Endodermal cell (in vitro differentiated cells): ENCODE measurements around the gene SYNGR1. TPM values are rescaled to one million over a fixed set of nuclear protein-coding genes. Genes with fewer than 3 reads are reported as not detected.

ENCODE experiments used
- DNase-seq: peaks from one replicate; pipeline ENCODE4 v3.0.0-alpha.2; 2017
- H3K27ac ChIP-seq: 2 replicates; pipeline ENCODE4 v1.5.1; 2013; ENCODE audit warnings: mild to moderate bottlenecking, low read depth, low read length, moderate library complexity
- H3K27me3 ChIP-seq: 2 replicates; pipeline ENCODE4 v1.6.1; 2013; ENCODE audit warnings: mild to moderate bottlenecking, low read length, moderate library complexity; ENCODE audit not compliant: insufficient read depth, control insufficient read depth, poor library complexity, severe bottlenecking
- H3K36me3 ChIP-seq: 2 replicates; pipeline ENCODE4 v1.7.0; 2013; ENCODE audit warnings: mild to moderate bottlenecking, low read length, moderate library complexity; ENCODE audit not compliant: control insufficient read depth, insufficient read depth
- H3K4me1 ChIP-seq: one replicate; pipeline ENCODE4 v1.7.0; 2013; ENCODE audit warnings: low read length; ENCODE audit not compliant: control insufficient read depth, insufficient read depth
- H3K4me3 ChIP-seq: 2 replicates; pipeline ENCODE4 v1.5.1; 2013; ENCODE audit warnings: mild to moderate bottlenecking, low read length, moderate library complexity
- H3K9ac ChIP-seq: 2 replicates; pipeline ENCODE4 v1.6.1; 2013; ENCODE audit warnings: mild to moderate bottlenecking, low read length, moderate library complexity; ENCODE audit not compliant: poor library complexity, severe bottlenecking; ENCODE audit errors: extremely low read depth
- H3K9me3 ChIP-seq: 2 replicates; pipeline ENCODE4 v1.6.1; 2013; ENCODE audit warnings: mild to moderate bottlenecking, low read length, moderate library complexity; ENCODE audit not compliant: control insufficient read depth
- H3K27ac Mint-ChIP-seq: 2 replicates; pipeline ENCODE4 v1.8.0; 2020; ENCODE audit warnings: mixed read lengths
- H3K27me3 Mint-ChIP-seq: 2 replicates; pipeline ENCODE4 v1.8.0; 2021; ENCODE audit warnings: mild to moderate bottlenecking, mixed read lengths; ENCODE audit not compliant: insufficient read depth
- H3K36me3 Mint-ChIP-seq: 2 replicates; pipeline ENCODE4 v1.8.0; 2020; ENCODE audit warnings: low read depth, mixed read lengths
- H3K4me1 Mint-ChIP-seq: 2 replicates; pipeline ENCODE4 v1.8.0; 2020; ENCODE audit warnings: mixed read lengths
- H3K4me3 Mint-ChIP-seq: 2 replicates; pipeline ENCODE4 v1.8.0; 2020; ENCODE audit warnings: mild to moderate bottlenecking, moderate library complexity, mixed read lengths
- H3K9me3 Mint-ChIP-seq: 2 replicates; pipeline ENCODE4 v1.8.0; 2020; ENCODE audit warnings: mild to moderate bottlenecking, mixed read lengths
- WGBS, 2 experiments: methylation state at CpG; one replicate each; pipeline versions ENCODE4 v1.1.5 to v1.1.7; 2013; ENCODE audit warnings: missing lambda C conversion rate in 2 of 2, mixed read lengths in 1 of 2; ENCODE audit not compliant: insufficient coverage in 1 of 2, insufficient read length in 1 of 2; 5-methylcytosine and 5-hydroxymethylcytosine counted together
- total RNA-seq, 2 donors: library from RNA; stranded (reverse); fragmentation: NEBNext Ultra II Directional in 1 of 2; extraction: Animal tissue kit (Norgen Biotek cat#: 25700) in 1 of 2; gene quantifications; 2 replicates in 1 of 2; 3 replicates in 1 of 2; pipeline ENCODE4 v1.2.1, GENCODE V29; 2021
- TF ChIP-seq, protein P1 (sequence below): fragments of 200-600 bp; sonication (generic); conservative IDR thresholded peaks from 2 replicates; pipeline ENCODE4 v1.5.0; 2021; ENCODE audit warnings: antibody characterized with exemption, mild to moderate bottlenecking

Gene SYNGR1
- total RNA-seq, 2 donors from 2014 or later = 19.0 to 36.3 TPM

- Mint-ChIP-seq H3K4me3 (peak overlapping the region; percentile 19), H3K4me1 (peaks cover 41% of the 10 kb centered on the region), H3K9me3 (no peaks in the 10 kb centered on the region), H3K27ac (no peak overlapping the region), H3K36me3 (peaks cover 11% of the 10 kb centered on the region), H3K27me3 (peaks cover 1% of the 10 kb centered on the region)
- Histone ChIP-seq H3K4me1 (peaks cover 28% of the 10 kb centered on the region), H3K9me3 (no peaks in the 10 kb centered on the region), H3K9ac (no peak overlapping the region), H3K36me3 (no peaks in the 10 kb centered on the region), H3K27ac (no peak overlapping the region), H3K4me3 (no peak overlapping the region), H3K27me3 (no peaks in the 10 kb centered on the region)
- TF ChIP-seq, protein P1, sequence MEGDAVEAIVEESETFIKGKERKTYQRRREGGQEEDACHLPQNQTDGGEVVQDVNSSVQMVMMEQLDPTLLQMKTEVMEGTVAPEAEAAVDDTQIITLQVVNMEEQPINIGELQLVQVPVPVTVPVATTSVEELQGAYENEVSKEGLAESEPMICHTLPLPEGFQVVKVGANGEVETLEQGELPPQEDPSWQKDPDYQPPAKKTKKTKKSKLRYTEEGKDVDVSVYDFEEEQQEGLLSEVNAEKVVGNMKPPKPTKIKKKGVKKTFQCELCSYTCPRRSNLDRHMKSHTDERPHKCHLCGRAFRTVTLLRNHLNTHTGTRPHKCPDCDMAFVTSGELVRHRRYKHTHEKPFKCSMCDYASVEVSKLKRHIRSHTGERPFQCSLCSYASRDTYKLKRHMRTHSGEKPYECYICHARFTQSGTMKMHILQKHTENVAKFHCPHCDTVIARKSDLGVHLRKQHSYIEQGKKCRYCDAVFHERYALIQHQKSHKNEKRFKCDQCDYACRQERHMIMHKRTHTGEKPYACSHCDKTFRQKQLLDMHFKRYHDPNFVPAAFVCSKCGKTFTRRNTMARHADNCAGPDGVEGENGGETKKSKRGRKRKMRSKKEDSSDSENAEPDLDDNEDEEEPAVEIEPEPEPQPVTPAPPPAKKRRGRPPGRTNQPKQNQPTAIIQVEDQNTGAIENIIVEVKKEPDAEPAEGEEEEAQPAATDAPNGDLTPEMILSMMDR = no peak
- DNase-seq = peak; percentile 50
- 90 to 92% methylated on average over 2 to 7 of the region's 7 CpGs for WGBS, 2 experiments
Observed at GRCh38 chr22:39361496-39361895, 11.7 kb downstream of the SYNGR1 start.

DNA sequence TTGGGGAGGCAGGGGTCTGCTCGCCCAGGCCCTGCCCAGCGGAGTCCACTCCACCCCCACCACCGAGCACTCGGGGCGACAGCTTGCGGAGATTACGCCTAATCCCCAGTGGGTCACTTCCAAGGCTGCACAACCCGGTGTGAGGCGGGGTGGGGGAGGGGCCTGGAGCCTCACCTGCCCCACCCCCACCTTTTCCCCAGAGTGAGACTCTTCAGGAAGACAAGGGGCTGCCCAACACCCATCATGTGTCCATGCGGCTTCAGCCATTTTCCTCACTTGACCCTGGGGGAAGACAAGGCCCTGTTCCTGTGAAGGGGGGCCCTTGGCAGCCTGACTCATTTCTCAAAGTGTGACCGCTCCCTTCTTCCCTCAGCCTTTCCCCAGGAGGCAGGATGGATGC is 12.5 kb downstream of the SYNGR1 start:
- no peak overlapping the region for H3K27ac ChIP-seq
- H3K36me3 ChIP-seq = no peaks in the 10 kb centered on the region
- H3K27me3 ChIP-seq = no peaks in the 10 kb centered on the region
- Mint-ChIP-seq H3K4me1 (peaks cover 41% of the 10 kb centered on the region), H3K27me3 (peaks cover 1% of the 10 kb centered on the region), H3K4me3 (no peak overlapping the region), H3K36me3 (peaks cover 11% of the 10 kb centered on the region), H3K9me3 (no peaks in the 10 kb centered on the region), H3K27ac (peak overlapping the region; percentile 30)
- no peak overlapping the region for H3K4me3 ChIP-seq
- TF ChIP-seq, protein P1 = no peak
- H3K9ac ChIP-seq = no peak overlapping the region
- H3K9me3 ChIP-seq = no peaks in the 10 kb centered on the region
- DNase-seq = peak; percentile 78
- whole genome bisulfite sequencing, 2 experiments = 48 to 57% methylated on average over 1 to 11 of the region's 11 CpGs
- peaks cover 28% of the 10 kb centered on the region for H3K4me1 ChIP-seq

GRCh38 chr22:39362932-39363331 is 13.1 kb downstream of the SYNGR1 start:
- no peak overlapping the region for H3K27ac ChIP-seq
- Mint-ChIP-seq H3K4me3 (no peak overlapping the region), H3K27me3 (peaks cover 1% of the 10 kb centered on the region), H3K9me3 (no peaks in the 10 kb centered on the region), H3K36me3 (peaks cover 11% of the 10 kb centered on the region), H3K27ac (peak overlapping the region; percentile 30), H3K4me1 (peaks cover 41% of the 10 kb centered on the region)
- peaks cover 28% of the 10 kb centered on the region for H3K4me1 ChIP-seq
- no peaks in the 10 kb centered on the region for H3K9me3 ChIP-seq
- WGBS, 2 experiments = 80 to 86% methylated on average over 3 to 4 of the region's 4 CpGs
- TF ChIP-seq, protein P1 = no peak
- H3K9ac ChIP-seq = no peak overlapping the region
- no peak for DNase-seq
- H3K4me3 ChIP-seq = no peak overlapping the region
- H3K27me3 ChIP-seq = no peaks in the 10 kb centered on the region
- no peaks in the 10 kb centered on the region for H3K36me3 ChIP-seq
